ENCODE measurements around the gene C3orf20. TPM values are rescaled to one million over a fixed set of nuclear protein-coding genes. Genes with fewer than 3 reads are reported as not detected.

C3orf20 gene
- total and polyA plus RNA-seq, 2 experiments from 2014 or later = not detected

DNA sequence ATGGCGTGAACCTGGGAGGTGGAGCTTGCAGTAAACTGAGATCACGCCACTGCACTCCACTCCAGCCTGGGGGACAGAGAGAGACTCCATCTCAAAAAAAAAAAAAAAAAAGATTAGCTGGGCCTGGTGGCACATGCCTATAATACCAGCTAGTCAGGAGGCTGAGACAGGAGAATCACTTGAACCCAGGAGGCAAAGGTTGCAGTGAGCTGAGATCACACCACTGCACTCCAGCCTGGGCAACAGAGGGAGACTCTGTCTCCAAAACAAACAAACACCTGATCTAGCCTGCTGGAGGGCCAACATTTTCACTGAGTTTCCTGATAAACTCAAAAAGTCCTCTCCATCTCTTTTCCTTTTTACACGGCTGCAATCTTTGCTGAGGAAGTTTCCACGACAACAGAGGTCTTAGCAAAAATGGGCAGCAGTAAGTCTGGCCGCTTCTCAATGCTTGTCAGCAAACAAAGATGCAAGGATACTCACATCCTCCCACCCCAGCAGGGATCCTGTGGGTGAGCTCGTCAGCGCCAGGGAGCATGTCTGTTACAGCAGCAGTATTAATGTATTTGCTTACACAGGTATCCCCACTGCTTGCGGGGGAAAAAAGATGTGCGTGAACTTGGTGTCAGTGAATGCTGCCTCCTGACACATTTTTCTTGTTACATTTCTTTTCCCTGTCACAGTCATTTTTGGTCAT, 44.4 kb upstream of the C3orf20 start:
- H2AFZ ChIP-seq = no peak overlapping the region
- H3K4me2 ChIP-seq (ENCODE audit: unreplicated experiment) = no peak overlapping the region
- WGBS, 2 experiments (ENCODE audit: low coverage in 1 of 2, low lambda C conversion rate in 2 of 2, missing lambda C conversion rate in 2 of 2) = 66 to 71% methylated on average over 9 of the region's 9 CpGs
- H3K9ac ChIP-seq = no peak overlapping the region
- no peak overlapping the region for H3K4me3 ChIP-seq
- no peaks in the 10 kb centered on the region for H3K79me2 ChIP-seq (ENCODE audit: insufficient read depth)
- H3K36me3 ChIP-seq (ENCODE audit: low read depth) = no peaks in the 10 kb centered on the region
- DNase-seq = no peak
- H3F3A ChIP-seq (ENCODE audit: insufficient read depth) = peaks cover 15% of the 10 kb centered on the region
- no peak overlapping the region for H3K27ac ChIP-seq
- H3K4me1 ChIP-seq (ENCODE audit: insufficient read depth) = peaks cover 16% of the 10 kb centered on the region
- TF ChIP-seq EZH2 (IDR thresholded peaks at IDR 0.05; ENCODE audit: insufficient read depth, poor library complexity, severe bottlenecking) (no peak), EZH2phosphoT487 (IDR thresholded peaks at IDR 0.05; ENCODE audit: insufficient read depth, low read depth) (no peak)
- no peaks in the 10 kb centered on the region for H4K20me1 ChIP-seq (ENCODE audit: insufficient read depth)
- H3K9me3 ChIP-seq (ENCODE audit: low read depth) = no peaks in the 10 kb centered on the region
- H3K27me3 ChIP-seq (replicated peaks; ENCODE audit: insufficient read depth) = no peaks in the 10 kb centered on the region
- in situ Hi-C loops (cut with MboI) = no loop called here
- no peaks in the 10 kb centered on the region for H3K9me2 ChIP-seq (ENCODE audit: insufficient read depth)

DNA sequence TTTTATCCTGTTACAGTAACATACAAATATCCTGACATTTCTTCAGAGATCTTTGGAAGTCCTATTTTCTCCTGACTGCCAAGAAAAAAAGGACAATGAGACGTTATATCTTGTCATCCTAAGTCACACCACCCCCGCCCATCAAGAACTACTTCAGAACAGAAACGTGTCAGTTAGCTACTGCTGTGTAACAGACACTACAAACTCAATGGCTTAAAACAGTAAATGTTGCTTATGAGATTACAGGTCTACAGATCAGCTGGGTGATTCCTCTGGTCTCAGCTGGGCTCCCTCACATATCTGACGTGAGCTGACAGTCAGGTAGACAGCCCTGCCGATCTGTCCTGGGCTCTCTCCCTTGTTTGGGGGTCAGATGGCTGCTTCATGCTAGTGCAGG, 43.8 kb upstream of the C3orf20 start:
- H3F3A ChIP-seq (ENCODE audit: insufficient read depth) = peaks cover 17% of the 10 kb centered on the region
- in situ Hi-C loops (cut with MboI) = no loop called here
- WGBS, 2 experiments (ENCODE audit: low coverage in 1 of 2, low lambda C conversion rate in 2 of 2, missing lambda C conversion rate in 2 of 2) = 66 to 71% methylated on average over 5 of the region's 5 CpGs

DNA sequence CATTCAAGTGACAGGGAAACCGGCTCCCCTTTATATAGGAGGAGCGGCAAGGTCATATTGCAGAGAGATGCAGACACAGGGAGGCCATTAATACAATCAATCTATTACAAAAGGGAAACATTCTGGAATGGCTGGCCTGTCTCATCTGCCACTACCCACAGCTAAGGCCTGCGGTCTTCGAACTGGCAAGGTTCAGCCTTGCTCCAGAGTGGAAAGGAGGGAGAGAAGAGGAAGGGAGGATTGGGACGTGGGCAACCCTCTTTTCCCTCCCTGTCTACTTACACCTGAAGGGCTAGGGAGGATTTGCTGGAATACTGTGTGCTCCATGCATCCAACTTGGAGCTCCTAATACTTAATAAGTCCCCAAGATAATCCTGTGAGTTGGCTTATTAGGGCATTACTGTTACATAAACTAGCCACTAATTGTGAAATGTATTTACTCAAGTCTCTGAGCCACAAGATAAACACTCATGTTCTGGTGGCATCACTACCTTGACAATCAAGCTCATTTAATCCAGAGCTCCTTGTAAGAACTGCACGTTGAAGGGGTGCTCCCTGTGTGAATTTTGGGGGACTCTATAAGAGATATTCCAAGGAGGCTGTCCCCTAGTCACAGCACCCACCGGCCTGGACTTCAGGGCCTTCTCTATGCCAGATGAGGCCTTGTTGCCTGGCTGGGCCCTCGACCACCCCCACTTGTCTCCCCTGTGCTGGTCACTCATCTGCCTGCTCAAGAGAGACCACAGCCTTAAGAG, 43.1 kb upstream of the C3orf20 start:
- no peaks in the 10 kb centered on the region for H3K79me2 ChIP-seq (ENCODE audit: insufficient read depth)
- TF ChIP-seq EZH2 (IDR thresholded peaks at IDR 0.05; ENCODE audit: insufficient read depth, poor library complexity, severe bottlenecking) (no peak), EZH2phosphoT487 (IDR thresholded peaks at IDR 0.05; ENCODE audit: insufficient read depth, low read depth) (no peak)
- H3K4me3 ChIP-seq = no peak overlapping the region
- H3K4me1 ChIP-seq (ENCODE audit: insufficient read depth) = peaks cover 11% of the 10 kb centered on the region
- H3F3A ChIP-seq (ENCODE audit: insufficient read depth) = peaks cover 14% of the 10 kb centered on the region
- in situ Hi-C loops (cut with MboI) = no loop called here
- no peak overlapping the region for H3K9ac ChIP-seq
- H3K9me3 ChIP-seq (ENCODE audit: low read depth) = no peaks in the 10 kb centered on the region
- WGBS, 2 experiments (ENCODE audit: low coverage in 1 of 2, low lambda C conversion rate in 2 of 2, missing lambda C conversion rate in 2 of 2) = 68 to 72% methylated on average over 7 to 8 of the region's 8 CpGs
- H3K27me3 ChIP-seq (replicated peaks; ENCODE audit: insufficient read depth) = no peaks in the 10 kb centered on the region
- H4K20me1 ChIP-seq (ENCODE audit: insufficient read depth) = no peaks in the 10 kb centered on the region
- H3K27ac ChIP-seq = no peak overlapping the region
- H3K9me2 ChIP-seq (ENCODE audit: insufficient read depth) = no peaks in the 10 kb centered on the region
- H2AFZ ChIP-seq = no peak overlapping the region
- DNase-seq = no peak
- no peaks in the 10 kb centered on the region for H3K36me3 ChIP-seq (ENCODE audit: low read depth)
- H3K4me2 ChIP-seq (ENCODE audit: unreplicated experiment) = no peak overlapping the region

More for the DNA sequence above, 43.8 kb upstream of the C3orf20 start:
- Histone ChIP-seq H3K27me3 (replicated peaks; ENCODE audit: insufficient read depth) (no peaks in the 10 kb centered on the region), H3K9me2 (ENCODE audit: insufficient read depth) (no peaks in the 10 kb centered on the region), H3K9me3 (ENCODE audit: low read depth) (no peaks in the 10 kb centered on the region), H2AFZ (no peak overlapping the region), H4K20me1 (ENCODE audit: insufficient read depth) (no peaks in the 10 kb centered on the region), H3K9ac (no peak overlapping the region), H3K4me1 (ENCODE audit: insufficient read depth) (peaks cover 16% of the 10 kb centered on the region), H3K36me3 (ENCODE audit: low read depth) (no peaks in the 10 kb centered on the region), H3K79me2 (ENCODE audit: insufficient read depth) (no peaks in the 10 kb centered on the region), H3K4me2 (ENCODE audit: unreplicated experiment) (no peak overlapping the region), H3K27ac (no peak overlapping the region), H3K4me3 (no peak overlapping the region)
- DNase-seq = no peak
- TF ChIP-seq EZH2 (IDR thresholded peaks at IDR 0.05; ENCODE audit: insufficient read depth, poor library complexity, severe bottlenecking) (no peak), EZH2phosphoT487 (IDR thresholded peaks at IDR 0.05; ENCODE audit: insufficient read depth, low read depth) (no peak)

DNA sequence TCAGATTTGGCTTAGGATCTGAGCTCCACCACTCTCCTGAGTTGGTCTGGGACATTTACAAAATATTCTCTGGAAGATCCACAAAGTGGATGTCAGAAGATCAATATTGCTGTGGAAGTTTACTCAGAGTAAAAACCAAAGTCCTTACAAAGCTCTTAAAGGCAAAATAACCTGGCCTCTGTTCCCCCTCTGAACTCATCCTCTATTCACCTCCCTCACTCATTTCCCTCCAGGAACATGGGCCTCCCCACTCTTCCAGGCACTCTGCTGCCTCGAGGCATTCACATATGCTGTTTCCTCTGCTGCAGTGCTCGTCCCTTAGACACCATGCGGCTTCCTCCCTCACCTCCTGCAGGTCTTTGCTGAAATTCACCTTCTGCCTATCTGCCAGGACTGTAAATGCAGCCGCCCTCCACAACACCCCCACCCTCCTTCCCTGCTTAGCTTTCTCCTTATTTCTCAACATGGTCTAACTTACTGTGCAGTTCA, 42.5 kb upstream of the C3orf20 start:
- Histone ChIP-seq H3K9ac (no peak overlapping the region), H3K9me2 (ENCODE audit: insufficient read depth) (no peaks in the 10 kb centered on the region), H3K4me1 (ENCODE audit: insufficient read depth) (peaks cover 9% of the 10 kb centered on the region; the same call in 1 of the 2 replicates), H3K27me3 (replicated peaks; ENCODE audit: insufficient read depth) (no peaks in the 10 kb centered on the region), H4K20me1 (ENCODE audit: insufficient read depth) (no peaks in the 10 kb centered on the region), H3K9me3 (ENCODE audit: low read depth) (no peaks in the 10 kb centered on the region), H3K36me3 (ENCODE audit: low read depth) (no peaks in the 10 kb centered on the region), H3K79me2 (ENCODE audit: insufficient read depth) (no peaks in the 10 kb centered on the region), H3K4me3 (no peak overlapping the region), H3K27ac (no peak overlapping the region), H3K4me2 (ENCODE audit: unreplicated experiment) (no peak overlapping the region), H3F3A (ENCODE audit: insufficient read depth) (peaks cover 13% of the 10 kb centered on the region), H2AFZ (no peak overlapping the region)
- WGBS, 2 experiments (ENCODE audit: low coverage in 1 of 2, low lambda C conversion rate in 2 of 2, missing lambda C conversion rate in 2 of 2) = 40 to 48% methylated on average over 4 of the region's 4 CpGs
- TF ChIP-seq EZH2phosphoT487 (IDR thresholded peaks at IDR 0.05; ENCODE audit: insufficient read depth, low read depth) (no peak), EZH2 (IDR thresholded peaks at IDR 0.05; ENCODE audit: insufficient read depth, poor library complexity, severe bottlenecking) (no peak)
- in situ Hi-C loops (cut with MboI) = no loop called here
- no peak for DNase-seq

All from GM23248 (cell line).